ENCODE data around the gene FBXL5.

Gene FBXL5

GRCh38 chr4:15681372-15682241 lies 26.4 kb upstream of the FBXL5 start, which contains the start of gene FAM200B:
FAM200B (plus strand) TSS chr4:15681827; CDS start chr4:15686978, 5,151 bp downstream.
- H3K4me3 ChIP-seq (ENCODE audit: low read length in 2 of 2): peak within 1 kb of the TSS; percentile 77 to 91
- no CpG with 5 or more reads among the region's 56 CpGs for WGBS, 2 donors (ENCODE audit: extremely low coverage in 2 of 2, insufficient read length in 2 of 2, insufficient replicate concordance in 1 of 2)

GRCh38 chr4:15681067-15681371 lies 25.9 kb upstream of the FBXL5 start:
- peaks cover 0 to 11% of the 10 kb centered on the region in 2 donors for H3K4me1 ChIP-seq (ENCODE audit: control insufficient read depth in 2 of 2, insufficient read depth in 1 of 2, low read depth in 1 of 2, low read length in 2 of 2)
- WGBS, 2 donors (ENCODE audit: extremely low coverage in 2 of 2, insufficient read length in 2 of 2, insufficient replicate concordance in 1 of 2): no CpG with 5 or more reads among the region's 14 CpGs

More at GRCh38 chr4:15681372-15682241, 26.4 kb upstream of the FBXL5 start, which contains the start of gene FAM200B:
- H3K27ac ChIP-seq (replicated peaks; ENCODE audit: low read length): peak within 1 kb of the TSS; percentile 99
- no peak within 1 kb of the TSS for H2BK12ac ChIP-seq (ENCODE audit: low read length)
- no peaks in the 10 kb centered on the region for H3K27me3 ChIP-seq (ENCODE audit: control insufficient read depth in 3 of 3, insufficient read depth in 3 of 3, low read depth in 1 of 3, low read length in 3 of 3)
- peak within 1 kb of the TSS; percentile 89 for H2AFZ ChIP-seq (ENCODE audit: low read length)
- peaks cover 2% of the 10 kb centered on the region for H3K79me1 ChIP-seq (ENCODE audit: low read depth, low read length)
- H2BK5ac ChIP-seq (ENCODE audit: low read length): peak within 1 kb of the TSS; percentile 88
- H2BK15ac ChIP-seq (ENCODE audit: low read length): peak within 1 kb of the TSS; percentile 63
- peak within 1 kb of the TSS; percentile 89 for H3K18ac ChIP-seq (ENCODE audit: low read length)
- H2BK120ac ChIP-seq (ENCODE audit: low read depth, low read length): peak within 1 kb of the TSS; percentile 82
- no peak within 1 kb of the TSS for H3K14ac ChIP-seq (ENCODE audit: low read length)
- DNase-seq (ENCODE audit: low spot score): peak; percentile 100
- H3K4me2 ChIP-seq (ENCODE audit: insufficient read depth, low read length, poor library complexity, severe bottlenecking): peak within 1 kb of the TSS; percentile 68
- no peak within 1 kb of the TSS for H2AK5ac ChIP-seq (ENCODE audit: low read depth, low read length)
- peaks cover 0 to 27% of the 10 kb centered on the region in 2 donors for H3K9me3 ChIP-seq (replicated peaks in 1 of 2; ENCODE audit: control insufficient read depth in 2 of 2, insufficient read depth in 1 of 2, low read depth in 1 of 2, low read length in 2 of 2)
- no peak within 1 kb of the TSS for H4K8ac ChIP-seq (ENCODE audit: low read depth, low read length)
- no peak within 1 kb of the TSS for H4K91ac ChIP-seq (ENCODE audit: low read depth, low read length, poor library complexity)
- H3K9ac ChIP-seq (ENCODE audit: low read depth, low read length, poor library complexity): peak within 1 kb of the TSS; percentile 88
- peak within 1 kb of the TSS; percentile 26 for H3K23ac ChIP-seq (ENCODE audit: low read depth, low read length, poor library complexity)
- peaks cover 0 to 11% of the 10 kb centered on the region in 2 donors for H3K4me1 ChIP-seq (ENCODE audit: control insufficient read depth in 2 of 2, insufficient read depth in 1 of 2, low read depth in 1 of 2, low read length in 2 of 2)
- H3K36me3 ChIP-seq (replicated peaks in 1 of 2; ENCODE audit: control insufficient read depth in 2 of 2, insufficient read depth in 2 of 2, low read length in 2 of 2): peaks cover 4 to 61% of the 10 kb centered on the region in 2 donors
- no peak within 1 kb of the TSS for H3K4ac ChIP-seq (ENCODE audit: low read length)

GRCh38 chr4:15677507-15677988 lies 22.4 kb upstream of the FBXL5 start:
- Histone ChIP-seq H4K8ac (ENCODE audit: low read depth, low read length) (no peak overlapping the region), H3K4ac (ENCODE audit: low read length) (no peak overlapping the region), H2BK120ac (ENCODE audit: low read depth, low read length) (no peak overlapping the region), H3K27me3 (ENCODE audit: control insufficient read depth in 3 of 3, insufficient read depth in 3 of 3, low read depth in 1 of 3, low read length in 3 of 3) (no peaks in the 10 kb centered on the region), H3K79me1 (ENCODE audit: low read depth, low read length) (peaks cover 4% of the 10 kb centered on the region), H3K4me1 (ENCODE audit: control insufficient read depth in 2 of 2, insufficient read depth in 1 of 2, low read depth in 1 of 2, low read length in 2 of 2) (no peaks in the 10 kb centered on the region), H3K18ac (ENCODE audit: low read length) (no peak overlapping the region), H2BK15ac (ENCODE audit: low read length) (no peak overlapping the region), H3K23ac (ENCODE audit: low read depth, low read length, poor library complexity) (no peak overlapping the region), H3K4me2 (ENCODE audit: insufficient read depth, low read length, poor library complexity, severe bottlenecking) (no peak overlapping the region), H2AK5ac (ENCODE audit: low read depth, low read length) (no peak overlapping the region), H3K4me3 (ENCODE audit: low read length in 2 of 2) (no peak overlapping the region), H3K27ac (replicated peaks; ENCODE audit: low read length) (no peak overlapping the region), H2BK5ac (ENCODE audit: low read length) (no peak overlapping the region), H2BK12ac (ENCODE audit: low read length) (no peak overlapping the region), H3K14ac (ENCODE audit: low read length) (no peak overlapping the region), H3K9me3 (replicated peaks in 1 of 2; ENCODE audit: control insufficient read depth in 2 of 2, insufficient read depth in 1 of 2, low read depth in 1 of 2, low read length in 2 of 2) (peaks cover 0 to 29% of the 10 kb centered on the region in 2 donors), H2AFZ (ENCODE audit: low read length) (no peak overlapping the region), H4K91ac (ENCODE audit: low read depth, low read length, poor library complexity) (no peak overlapping the region), H3K9ac (ENCODE audit: low read depth, low read length, poor library complexity) (no peak overlapping the region), H3K36me3 (replicated peaks in 1 of 2; ENCODE audit: control insufficient read depth in 2 of 2, insufficient read depth in 2 of 2, low read length in 2 of 2) (peaks cover 0 to 52% of the 10 kb centered on the region in 2 donors)
- DNase-seq (ENCODE audit: low spot score): no peak
- no CpG with 5 or more reads among the region's 2 CpGs for WGBS, 2 donors (ENCODE audit: extremely low coverage in 2 of 2, insufficient read length in 2 of 2, insufficient replicate concordance in 1 of 2)

More at GRCh38 chr4:15681067-15681371, 25.9 kb upstream of the FBXL5 start:
- peaks cover 2% of the 10 kb centered on the region for H3K79me1 ChIP-seq (ENCODE audit: low read depth, low read length)
- no peaks in the 10 kb centered on the region for H3K27me3 ChIP-seq (ENCODE audit: control insufficient read depth in 3 of 3, insufficient read depth in 3 of 3, low read depth in 1 of 3, low read length in 3 of 3)
- DNase-seq (ENCODE audit: low spot score): no peak
- H2AFZ ChIP-seq (ENCODE audit: low read length): peak overlapping the region; percentile 88
- peak overlapping the region; percentile 82 for H2BK120ac ChIP-seq (ENCODE audit: low read depth, low read length)
- no peak overlapping the region for H4K91ac ChIP-seq (ENCODE audit: low read depth, low read length, poor library complexity)
- H3K14ac ChIP-seq (ENCODE audit: low read length): no peak overlapping the region
- H2BK12ac ChIP-seq (ENCODE audit: low read length): no peak overlapping the region
- H3K9ac ChIP-seq (ENCODE audit: low read depth, low read length, poor library complexity): peak overlapping the region; percentile 88
- H2BK15ac ChIP-seq (ENCODE audit: low read length): peak overlapping the region; percentile 63
- peak overlapping the region; percentile 77 to 91 for H3K4me3 ChIP-seq (ENCODE audit: low read length in 2 of 2)
- peak overlapping the region; percentile 48 for H3K4me2 ChIP-seq (ENCODE audit: insufficient read depth, low read length, poor library complexity, severe bottlenecking)
- peaks cover 0 to 29% of the 10 kb centered on the region in 2 donors for H3K9me3 ChIP-seq (replicated peaks in 1 of 2; ENCODE audit: control insufficient read depth in 2 of 2, insufficient read depth in 1 of 2, low read depth in 1 of 2, low read length in 2 of 2)
- H3K4ac ChIP-seq (ENCODE audit: low read length): no peak overlapping the region
- H2BK5ac ChIP-seq (ENCODE audit: low read length): peak overlapping the region; percentile 87
- H3K36me3 ChIP-seq (replicated peaks in 1 of 2; ENCODE audit: control insufficient read depth in 2 of 2, insufficient read depth in 2 of 2, low read length in 2 of 2): peaks cover 1 to 61% of the 10 kb centered on the region in 2 donors
- H3K18ac ChIP-seq (ENCODE audit: low read length): peak overlapping the region; percentile 89
- H4K8ac ChIP-seq (ENCODE audit: low read depth, low read length): no peak overlapping the region
- peak overlapping the region; percentile 99 for H3K27ac ChIP-seq (replicated peaks; ENCODE audit: low read length)
- H3K23ac ChIP-seq (ENCODE audit: low read depth, low read length, poor library complexity): peak overlapping the region; percentile 26
- no peak overlapping the region for H2AK5ac ChIP-seq (ENCODE audit: low read depth, low read length)

GRCh38 chr4:15676899-15677298 lies 21.7 kb upstream of the FBXL5 start:
- no CpG with 5 or more reads among the region's 6 CpGs for WGBS, 2 donors (ENCODE audit: extremely low coverage in 2 of 2, insufficient read length in 2 of 2, insufficient replicate concordance in 1 of 2)
- Histone ChIP-seq H2BK120ac (ENCODE audit: low read depth, low read length) (no peak overlapping the region), H3K4me3 (ENCODE audit: low read length in 2 of 2) (no peak overlapping the region), H3K9me3 (replicated peaks in 1 of 2; ENCODE audit: control insufficient read depth in 2 of 2, insufficient read depth in 1 of 2, low read depth in 1 of 2, low read length in 2 of 2) (peaks cover 0 to 29% of the 10 kb centered on the region in 2 donors), H3K23ac (ENCODE audit: low read depth, low read length, poor library complexity) (no peak overlapping the region), H2BK12ac (ENCODE audit: low read length) (no peak overlapping the region), H3K27me3 (ENCODE audit: control insufficient read depth in 3 of 3, insufficient read depth in 3 of 3, low read depth in 1 of 3, low read length in 3 of 3) (no peaks in the 10 kb centered on the region), H2BK15ac (ENCODE audit: low read length) (no peak overlapping the region), H3K4me1 (ENCODE audit: control insufficient read depth in 2 of 2, insufficient read depth in 1 of 2, low read depth in 1 of 2, low read length in 2 of 2) (no peaks in the 10 kb centered on the region), H3K36me3 (replicated peaks in 1 of 2; ENCODE audit: control insufficient read depth in 2 of 2, insufficient read depth in 2 of 2, low read length in 2 of 2) (peaks cover 2 to 58% of the 10 kb centered on the region in 2 donors), H3K14ac (ENCODE audit: low read length) (no peak overlapping the region), H3K79me1 (ENCODE audit: low read depth, low read length) (peaks cover 4% of the 10 kb centered on the region), H2AFZ (ENCODE audit: low read length) (no peak overlapping the region), H3K18ac (ENCODE audit: low read length) (no peak overlapping the region), H3K27ac (replicated peaks; ENCODE audit: low read length) (no peak overlapping the region), H4K91ac (ENCODE audit: low read depth, low read length, poor library complexity) (no peak overlapping the region), H3K4me2 (ENCODE audit: insufficient read depth, low read length, poor library complexity, severe bottlenecking) (no peak overlapping the region), H3K9ac (ENCODE audit: low read depth, low read length, poor library complexity) (no peak overlapping the region), H2AK5ac (ENCODE audit: low read depth, low read length) (no peak overlapping the region), H3K4ac (ENCODE audit: low read length) (no peak overlapping the region), H4K8ac (ENCODE audit: low read depth, low read length) (no peak overlapping the region), H2BK5ac (ENCODE audit: low read length) (no peak overlapping the region)
- DNase-seq (ENCODE audit: low spot score): no peak
